Right ventricle myocardium superior (tissue), 1 donor: Measurements from ENCODE around the gene GARIN5A. TPM values are rescaled to one million over a fixed set of nuclear protein-coding genes. Genes with fewer than 3 reads are reported as not detected.

Source experiments
- ATAC-seq: fragments of 200-7000 bp; cut with Tn5 transposase; one replicate; pipeline ENCODE4 v1.9.1; 2020; ENCODE audit warnings: mild to moderate bottlenecking; ENCODE audit not compliant: poor library complexity
- DNase-seq: peaks from one replicate; pipeline ENCODE4 v3.0.0-alpha.2; 2020
- intact Hi-C: fragments of 100-400 bp; cut with DNase I; formaldehyde crosslinking; loops from one replicate; pipeline ENCODE4 v1.11.2; 2022
- long read RNA-seq: library from polyadenylated mRNA; unstranded; transcript quantifications from one replicate; pipeline ENCODE4 v2.0.0, GENCODE V29; 2021
- total RNA-seq: library from RNA; stranded (reverse); fragmentation: NEBNext Ultra II Directional; extraction: Animal tissue kit (Norgen Biotek cat#: 25700); gene quantifications from one replicate; pipeline ENCODE4 v1.2.1, GENCODE V29; 2021
- donor health status: DM: no; HTN: yes; CAD: no; lungs with severe emphysema.

Gene GARIN5A
- 2.0 TPM for total RNA-seq
- long read RNA-seq = 0 reads

DNA sequence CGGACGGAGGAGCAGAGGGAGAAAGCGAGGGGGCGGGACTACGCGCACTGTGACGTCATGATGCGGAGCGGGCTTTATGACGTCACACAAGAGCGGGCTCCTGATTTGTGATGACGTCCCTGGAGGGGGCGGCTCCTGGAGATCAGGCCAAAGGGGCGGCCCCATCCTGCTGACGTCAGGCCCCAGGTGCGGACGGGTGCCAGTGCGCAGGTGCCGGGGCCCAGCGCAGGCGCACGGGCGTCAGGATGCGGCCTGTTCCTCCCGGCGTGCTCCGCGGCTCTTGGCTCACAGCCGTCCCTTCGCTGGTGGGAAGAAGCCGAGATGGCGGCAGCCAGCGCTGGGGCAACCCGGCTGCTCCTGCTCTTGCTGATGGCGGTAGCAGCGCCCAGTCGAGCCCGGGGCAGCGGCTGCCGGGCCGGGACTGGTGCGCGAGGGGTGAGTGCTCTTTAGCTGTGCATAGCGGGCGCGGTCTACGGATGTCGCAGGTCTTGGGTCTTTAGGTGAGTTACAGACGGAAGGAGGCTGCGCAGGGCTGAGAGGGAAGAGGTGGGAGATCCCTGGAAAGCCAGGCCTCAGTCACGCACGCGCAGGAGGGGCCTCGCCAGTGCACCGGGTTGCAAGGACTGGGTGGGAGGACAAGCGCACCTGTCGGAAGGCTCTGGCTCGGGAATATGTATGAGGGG lies at the start of gene GARIN5A, which contains the start of gene EMC10:
TSS of gene GARIN5A (minus strand) at position 625 of the 683 bp plus-strand sequence. CDS start at position 165, 460 bp downstream.
TSS of gene EMC10 (plus strand) at position 284 of the 683 bp plus-strand sequence. CDS start at position 322, 38 bp downstream.
- ATAC-seq (peak; percentile 98), DNase-seq (peak; percentile 94)
- intact Hi-C loops = no loop called here

- no peak for ATAC-seq
- DNase-seq = peak; percentile 22
- intact Hi-C loops = no loop called here
Observed at GRCh38 chr19:50522881-50523280, 46.2 kb upstream of the GARIN5A start.

- DNase-seq = no peak
- intact Hi-C loops = no loop called here
- ATAC-seq = no peak
Observed at GRCh38 chr19:50520822-50521465, 44.3 kb upstream of the GARIN5A start.

DNA sequence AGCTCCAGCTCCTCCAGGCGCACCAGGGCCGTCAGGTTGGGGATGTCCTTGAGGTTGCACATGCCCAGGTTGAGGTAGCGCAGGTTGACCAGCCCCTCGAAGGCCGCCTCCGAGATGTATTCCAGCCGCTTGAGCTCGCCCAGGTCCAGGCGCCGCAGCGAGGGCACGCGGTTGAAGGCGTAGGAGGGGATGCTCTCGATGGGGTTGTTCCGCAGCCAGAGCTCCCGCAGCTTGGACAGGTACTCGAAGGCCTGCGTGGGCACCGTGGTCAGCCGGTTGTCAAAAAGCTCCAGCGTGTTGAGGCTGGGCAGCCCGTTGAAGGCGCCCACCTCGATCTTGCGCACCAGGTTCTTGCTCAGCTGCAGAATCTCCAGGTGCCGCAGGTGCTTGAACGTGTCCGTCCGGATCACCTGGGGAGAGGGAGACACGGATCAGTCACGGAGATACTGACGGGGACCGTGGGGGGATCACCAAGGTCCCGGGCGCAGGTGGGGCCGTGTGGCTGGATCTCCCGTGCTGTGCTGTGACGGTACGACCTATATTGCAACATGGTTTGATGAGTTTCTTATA lies 42.4 kb upstream of the GARIN5A start:
- DNase-seq (no peak), ATAC-seq (no peak)
- intact Hi-C loops = no loop called here

- intact Hi-C loops = no loop called here
- DNase-seq = no peak
- no peak for ATAC-seq
Observed at GRCh38 chr19:50518091-50519005, 41.7 kb upstream of the GARIN5A start.

GRCh38 chr19:50517704-50518075 lies 41.0 kb upstream of the GARIN5A start:
- intact Hi-C loops = no loop called here
- DNase-seq = no peak
- ATAC-seq = no peak

- DNase-seq = no peak
- intact Hi-C loops = no loop called here
- no peak for ATAC-seq
Observed at GRCh38 chr19:50516964-50517703, 40.5 kb upstream of the GARIN5A start.

DNA sequence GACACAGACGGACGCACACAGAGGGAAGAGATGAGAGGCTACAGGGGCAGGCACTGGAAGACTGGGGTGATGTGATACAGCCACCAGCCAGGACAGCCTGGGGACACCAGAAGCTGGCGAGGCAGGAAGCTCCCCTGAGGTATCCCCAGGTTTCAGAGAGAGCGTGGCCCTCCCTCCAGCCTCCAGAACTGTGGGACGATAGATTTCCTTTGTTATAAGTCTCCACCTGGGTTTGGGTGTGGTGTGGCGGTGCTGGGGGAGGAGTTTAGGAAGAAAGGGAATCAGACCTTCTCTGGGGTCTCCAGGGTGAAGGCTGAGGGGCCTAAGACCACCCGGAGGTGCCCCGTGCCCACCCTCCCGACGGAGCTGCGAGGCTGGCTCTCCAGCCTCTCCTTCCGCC lies 39.8 kb upstream of the GARIN5A start:
- no peak for DNase-seq
- intact Hi-C loops = no loop called here
- no peak for ATAC-seq

- DNase-seq (no peak), ATAC-seq (no peak)
- intact Hi-C loops = no loop called here
Observed at GRCh38 chr19:50515168-50515561, 38.5 kb upstream of the GARIN5A start.

DNA sequence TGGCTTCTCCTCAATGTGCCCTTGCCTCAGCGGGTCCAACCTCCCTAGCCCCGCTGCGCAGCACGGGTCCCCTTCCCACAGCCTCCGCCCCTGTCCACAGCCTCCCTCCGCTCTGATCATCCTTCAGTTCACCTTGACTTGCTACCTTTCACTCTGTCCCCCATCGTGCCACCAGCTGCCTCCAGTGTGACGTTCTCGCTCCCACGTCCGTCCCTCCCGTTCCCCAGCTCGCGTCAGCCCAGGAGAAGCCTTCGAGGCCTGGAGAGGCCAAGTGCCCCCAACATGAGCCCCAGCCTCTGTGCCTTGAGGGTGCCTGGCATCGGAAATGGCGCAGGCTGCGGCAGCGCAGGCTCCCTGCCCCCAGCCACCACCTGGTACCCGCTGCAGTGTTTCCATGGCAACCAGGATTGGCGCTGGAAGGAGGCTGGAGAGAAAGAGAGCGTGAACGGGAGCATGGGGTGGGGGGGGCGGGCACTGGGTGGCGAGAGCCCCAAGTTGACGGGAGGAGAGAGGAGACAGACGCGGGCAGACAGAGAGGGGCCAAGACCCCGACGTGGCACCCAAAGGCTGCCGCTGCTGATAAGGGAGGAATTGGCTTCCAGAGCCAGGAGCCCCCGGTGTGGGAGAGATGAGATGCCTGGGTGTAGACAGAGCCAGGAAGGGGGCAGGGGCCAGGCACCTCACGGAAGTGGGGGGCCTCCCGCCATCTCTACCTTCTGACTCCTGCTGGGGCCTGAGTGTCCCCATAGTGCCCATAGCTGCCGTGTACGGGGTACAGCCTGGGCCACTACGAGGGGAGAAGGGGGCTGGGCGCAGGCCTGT lies 37.9 kb upstream of the GARIN5A start:
- DNase-seq = peak; percentile 18
- intact Hi-C loops = no loop called here
- ATAC-seq = no peak

DNA sequence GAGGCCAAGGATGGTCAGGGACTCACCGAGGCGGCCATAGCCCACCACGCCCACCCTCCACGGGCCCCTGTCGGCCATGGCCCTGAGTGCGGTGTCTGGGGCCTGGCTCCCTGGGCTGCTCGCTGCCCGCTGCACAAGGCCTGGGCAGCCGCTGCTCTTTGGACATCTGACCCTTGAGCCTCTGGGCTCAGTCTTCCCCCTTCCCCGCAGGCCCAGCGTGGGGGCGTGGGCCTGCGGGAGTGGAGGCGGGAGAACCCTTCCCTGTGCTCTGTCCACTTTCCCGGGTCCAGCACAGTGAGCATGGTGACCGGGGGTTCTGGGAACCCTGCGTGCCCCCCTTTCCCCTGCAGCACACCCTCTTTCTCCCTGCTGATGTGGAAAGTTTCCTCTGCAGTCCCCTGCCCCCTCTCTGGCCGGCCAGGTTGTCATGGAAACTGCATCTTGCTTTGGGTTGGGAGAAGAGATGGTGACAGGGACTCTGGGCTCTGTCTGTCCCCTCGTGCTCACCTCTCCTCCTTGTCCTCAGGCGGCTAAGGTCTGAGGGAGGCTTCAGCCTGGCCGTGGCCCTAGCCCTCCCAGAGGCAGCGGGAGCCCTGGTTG lies 37.2 kb upstream of the GARIN5A start, which contains the start of gene ASPDH:
TSS of gene ASPDH (minus strand) at position 168 of the 600 bp plus-strand sequence. CDS start at position 78, 90 bp downstream.
- DNase-seq (peak; percentile 37), ATAC-seq (no peak)
- intact Hi-C loops = no loop called here

DNA sequence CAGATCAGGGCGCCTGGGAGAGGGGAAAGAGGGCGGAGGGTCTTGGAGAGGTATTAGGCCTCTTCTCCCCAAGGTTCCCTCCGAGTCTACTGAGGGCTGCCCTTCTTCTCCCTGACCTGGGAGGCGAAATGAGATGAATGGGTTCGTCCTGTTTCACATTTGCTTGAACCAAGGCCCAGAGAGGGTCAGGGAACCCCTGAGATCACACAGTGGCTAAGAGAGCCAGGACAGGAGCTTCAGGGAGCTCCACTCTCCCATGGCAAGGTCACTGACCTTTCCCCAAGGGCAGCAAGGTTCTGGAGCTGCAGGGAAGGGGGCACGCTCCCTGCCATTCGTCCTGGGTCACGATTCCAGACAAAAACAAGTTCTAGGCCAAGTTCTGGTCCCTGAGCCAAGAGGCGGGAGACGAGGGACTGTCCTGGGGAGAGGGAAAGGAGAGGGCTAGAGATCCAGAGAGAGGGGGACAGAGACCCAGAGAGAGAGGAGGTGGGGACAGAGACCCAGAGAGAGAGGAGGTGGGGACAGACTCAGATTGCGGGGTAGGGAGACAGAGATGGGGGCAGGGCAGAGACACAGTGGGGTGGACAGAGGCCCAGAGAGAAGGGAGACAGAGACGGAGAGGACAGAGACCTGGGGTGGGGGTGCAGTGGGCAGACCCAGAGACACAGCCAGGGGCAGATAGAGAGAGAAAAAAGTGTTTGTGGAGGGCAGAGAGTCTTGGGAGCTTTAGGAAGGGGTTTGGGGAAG lies 36.5 kb upstream of the GARIN5A start:
- intact Hi-C loops = no loop called here
- no peak for ATAC-seq
- peak; percentile 12 for DNase-seq

GRCh38 chr19:50512112-50512998 lies 35.7 kb upstream of the GARIN5A start:
- no peak for ATAC-seq
- peak; percentile 53 for DNase-seq
- intact Hi-C loops = no loop called here

GRCh38 chr19:50511069-50511822 lies 34.6 kb upstream of the GARIN5A start, which contains the start of gene JOSD2:
Gene JOSD2, minus strand, starts transcription at chr19:50511191. Its CDS starts 760 bp downstream, at chr19:50510431.
- ATAC-seq (peak; percentile 95), DNase-seq (peak; percentile 100)
- intact Hi-C loops = no loop called here

DNA sequence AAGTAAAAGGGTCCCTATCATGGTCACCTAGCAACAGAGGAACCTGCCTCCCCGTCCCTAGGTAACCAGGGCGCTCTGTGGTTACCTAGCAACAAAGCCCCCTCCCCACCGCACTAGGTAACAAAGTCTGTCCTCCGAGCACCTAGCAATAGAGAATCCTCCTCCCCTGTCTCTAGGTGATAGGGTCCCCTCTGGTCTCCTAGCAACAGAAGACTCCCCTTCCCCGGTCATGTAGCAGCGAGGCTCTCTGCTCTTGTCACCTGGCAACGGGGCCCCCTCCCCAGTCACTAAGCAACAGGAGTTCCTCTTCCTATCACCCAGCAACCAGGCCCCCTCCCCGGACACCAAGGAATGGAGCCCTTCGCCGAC lies 34.0 kb upstream of the GARIN5A start:
- DNase-seq (no peak), ATAC-seq (no peak)
- intact Hi-C loops = no loop called here
